ENCODE data around the gene TM7SF2.

- TF ChIP-seq EZH2 (IDR thresholded peaks at IDR 0.05; ENCODE audit: insufficient read depth, poor library complexity, severe bottlenecking) = no peak
- no peak for TF ChIP-seq EZH2phosphoT487 (IDR thresholded peaks at IDR 0.05; ENCODE audit: insufficient read depth, low read depth)
These were observed 2.2 kb downstream of the TM7SF2 start for GRCh38 chr11:65113839-65114238.
